Measurements from ENCODE around the gene KLHL29. TPM values are rescaled to one million over a fixed set of nuclear protein-coding genes. Genes with fewer than 3 reads are reported as not detected.

KLHL29 gene
- total RNA-seq, 2 experiments from 2014 or later: 0.23 to 0.66 TPM

- TF ChIP-seq CTCF (conservative IDR thresholded peaks at IDR 0.05; ENCODE audit: low read length): no peak
- TF ChIP-seq EZH2phosphoT487 (IDR thresholded peaks at IDR 0.05; ENCODE audit: borderline replicate concordance, low read depth, low read length): no peak
- Histone ChIP-seq H3K9me2 (ENCODE audit: insufficient read depth, low read length) (no peaks in the 10 kb centered on the region), H3K4me1 (ENCODE audit: insufficient read depth, low read length, poor library complexity, severe bottlenecking) (no peaks in the 10 kb centered on the region), H3K27ac (ENCODE audit: low read depth, low read length, poor library complexity, severe bottlenecking) (no peak overlapping the region), H3K79me2 (ENCODE audit: insufficient read depth, low read depth, low read length) (no peaks in the 10 kb centered on the region), H4K20me1 (ENCODE audit: insufficient read depth, low read length) (no peaks in the 10 kb centered on the region), H3K9me3 (ENCODE audit: low read length) (no peaks in the 10 kb centered on the region), H3K4me2 (ENCODE audit: low read length) (no peak overlapping the region), H3K4me3 (ENCODE audit: low read depth, low read length, poor library complexity, severe bottlenecking) (no peak overlapping the region), H2AFZ (ENCODE audit: low read length) (no peak overlapping the region), H3K36me3 (ENCODE audit: insufficient read depth, low read length) (no peaks in the 10 kb centered on the region)
- POLR2A ChIA-PET: no interaction called here
- no peak for DNase-seq (ENCODE audit: low spot score)
- CTCF ChIA-PET (ENCODE audit: unreplicated experiment): no interaction called here
- intact Hi-C loops (cut with micrococcal nuclease; ENCODE audit: unreplicated experiment): no loop called here
- no TSS peak for BruUV-seq (replicated peaks)
Observed at GRCh38 chr2:23666241-23666979, 281.4 kb downstream of the KLHL29 start.

GRCh38 chr2:23666980-23667357 is 282.0 kb downstream of the KLHL29 start:
- BruUV-seq (replicated peaks): no TSS peak

More at GRCh38 chr2:23666980-23667357, 282.0 kb downstream of the KLHL29 start:
- Histone ChIP-seq H3K27ac (ENCODE audit: low read depth, low read length, poor library complexity, severe bottlenecking) (no peak overlapping the region), H3K9me3 (ENCODE audit: low read length) (no peaks in the 10 kb centered on the region), H4K20me1 (ENCODE audit: insufficient read depth, low read length) (no peaks in the 10 kb centered on the region), H2AFZ (ENCODE audit: low read length) (no peak overlapping the region), H3K9me2 (ENCODE audit: insufficient read depth, low read length) (no peaks in the 10 kb centered on the region), H3K4me1 (ENCODE audit: insufficient read depth, low read length, poor library complexity, severe bottlenecking) (no peaks in the 10 kb centered on the region), H3K4me3 (ENCODE audit: low read depth, low read length, poor library complexity, severe bottlenecking) (no peak overlapping the region), H3K4me2 (ENCODE audit: low read length) (no peak overlapping the region), H3K79me2 (ENCODE audit: insufficient read depth, low read depth, low read length) (no peaks in the 10 kb centered on the region), H3K36me3 (ENCODE audit: insufficient read depth, low read length) (no peaks in the 10 kb centered on the region)
- ChIA-PET CTCF (ENCODE audit: unreplicated experiment) (no interaction called here), POLR2A (no interaction called here)
- TF ChIP-seq EZH2phosphoT487 (IDR thresholded peaks at IDR 0.05; ENCODE audit: borderline replicate concordance, low read depth, low read length) (no peak), CTCF (conservative IDR thresholded peaks at IDR 0.05; ENCODE audit: low read length) (no peak)
- DNase-seq (ENCODE audit: low spot score): no peak
- intact Hi-C loops (cut with micrococcal nuclease; ENCODE audit: unreplicated experiment): no loop called here

Data from OCI-LY7 (cell line).